Amniotic stem cell (primary cell): ENCODE data around the gene ZNF827.
A peak's percentile ranks its signal among the peaks of the same experiment; 100 is the strongest.

Experiments
- DNase-seq: peaks from one replicate; lab custom pipeline; 2025; lab: John Stamatoyannopoulos, UW

ZNF827 gene

DNA sequence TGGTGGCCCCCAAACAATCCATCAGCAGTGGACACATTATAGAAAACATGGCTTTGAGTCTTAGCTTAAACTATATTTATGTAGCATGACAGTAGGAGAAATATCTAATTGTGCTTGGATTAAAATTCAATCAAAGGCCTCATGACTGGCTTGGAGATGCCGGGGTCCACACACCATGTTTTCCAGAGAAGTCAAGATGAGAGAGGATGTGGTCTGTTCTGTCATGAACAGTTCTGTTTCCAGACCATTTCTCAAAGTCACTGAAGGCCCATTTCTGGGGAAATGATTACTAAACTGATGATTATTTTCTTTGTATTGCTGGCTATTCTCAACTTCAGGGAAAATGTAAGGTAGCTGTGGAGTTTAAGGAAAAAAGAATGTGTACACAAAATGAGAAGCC is 182.4 kb downstream of the ZNF827 start:
- no peak for DNase-seq

DNA sequence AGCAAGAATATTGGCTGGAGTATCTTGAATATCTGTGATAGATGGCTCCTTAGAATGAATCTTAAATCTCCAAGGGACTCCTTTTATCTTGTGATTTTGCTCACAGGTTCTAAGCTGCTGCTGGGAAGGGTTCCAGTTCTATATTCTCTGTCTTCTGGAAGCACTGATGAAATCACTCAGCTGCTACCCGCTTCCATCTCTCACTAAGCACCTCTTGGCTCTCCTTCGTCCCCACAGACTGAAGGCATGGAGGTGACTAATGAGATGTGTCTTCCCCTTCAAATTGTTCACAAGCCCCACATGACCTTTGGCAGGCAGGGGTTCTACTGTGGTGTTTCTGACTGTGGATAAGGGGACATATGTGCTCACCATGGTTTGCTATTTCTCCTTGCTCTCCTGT is 182.8 kb downstream of the ZNF827 start:
- DNase-seq = no peak

GRCh38 chr4:145743641-145744040 is 195.0 kb downstream of the ZNF827 start:
- DNase-seq = no peak

GRCh38 chr4:145740806-145741205 is 197.8 kb downstream of the ZNF827 start:
- DNase-seq = no peak

DNA sequence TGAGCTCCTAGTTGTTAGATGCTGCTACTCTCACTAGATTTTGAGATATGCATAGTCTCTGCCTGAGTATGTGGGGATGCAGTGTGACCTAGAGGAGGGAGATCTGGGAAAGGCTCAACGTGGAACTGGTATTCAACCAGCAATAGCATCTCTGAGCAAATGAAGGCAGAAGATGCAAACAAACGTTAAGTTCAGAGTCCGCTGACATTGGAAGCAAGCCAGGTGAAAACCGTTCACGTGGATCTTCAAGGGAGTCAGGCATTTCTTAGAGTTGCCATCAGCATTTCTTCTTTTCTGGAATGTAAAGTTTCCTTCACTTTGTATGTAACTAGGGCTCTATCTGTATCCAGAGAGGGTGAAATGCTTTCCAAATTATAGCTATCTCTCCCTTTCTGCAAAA is 198.8 kb downstream of the ZNF827 start:
- DNase-seq = no peak

GRCh38 chr4:145736241-145736831 is 202.3 kb downstream of the ZNF827 start:
- DNase-seq = no peak

GRCh38 chr4:145735827-145736226 is 202.8 kb downstream of the ZNF827 start:
- DNase-seq = no peak

GRCh38 chr4:145735347-145735675 is 203.3 kb downstream of the ZNF827 start:
- DNase-seq = peak; percentile 91

GRCh38 chr4:145734576-145735346 is 203.9 kb downstream of the ZNF827 start:
- DNase-seq = peak; percentile 92

DNA sequence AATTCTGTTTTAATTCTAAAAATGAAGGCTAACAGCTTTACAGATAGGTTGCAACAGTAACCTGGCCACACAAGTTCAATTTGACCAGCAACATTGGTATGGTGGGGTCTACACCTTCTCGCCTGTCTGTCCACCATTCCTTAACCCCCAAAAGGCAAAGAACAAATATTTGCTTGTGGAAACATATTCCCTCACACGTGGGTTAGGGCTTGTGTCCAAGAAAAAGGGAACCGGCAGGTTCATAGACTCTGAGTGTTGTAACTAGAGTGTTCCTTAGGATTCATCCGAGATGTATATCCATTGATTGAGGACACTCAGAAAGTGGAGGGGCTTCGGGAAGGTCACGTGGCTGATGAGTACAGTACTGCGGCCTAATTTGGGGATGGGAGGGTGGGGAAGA is 204.6 kb downstream of the ZNF827 start:
- DNase-seq = no peak

GRCh38 chr4:145732895-145733880 is 205.4 kb downstream of the ZNF827 start:
- peak; percentile 87 for DNase-seq

GRCh38 chr4:145732001-145732815 is 206.4 kb downstream of the ZNF827 start:
- DNase-seq = no peak

GRCh38 chr4:145731028-145731427 is 207.6 kb downstream of the ZNF827 start:
- no peak for DNase-seq

- no peak for DNase-seq
Observed at GRCh38 chr4:145730026-145730425, 208.6 kb downstream of the ZNF827 start.

DNA sequence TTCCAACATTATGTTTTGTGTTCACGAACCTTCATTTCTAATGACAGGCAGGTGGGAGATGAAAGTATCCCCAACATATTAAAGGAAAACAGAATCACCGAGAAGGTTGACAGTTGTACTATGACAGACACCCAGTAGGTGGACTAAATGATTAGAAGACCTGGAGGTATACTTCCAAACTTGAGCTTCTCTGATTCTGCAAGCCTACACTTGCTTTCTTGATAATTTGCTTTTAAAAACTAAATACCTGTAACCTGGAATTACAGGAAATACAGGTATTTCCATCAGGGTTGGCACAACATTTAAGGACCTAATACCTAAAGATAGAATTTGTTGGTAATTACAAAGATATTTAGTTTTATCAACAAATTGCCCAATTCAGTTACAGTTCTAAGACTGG is 215.3 kb downstream of the ZNF827 start:
- DNase-seq = no peak

- DNase-seq = no peak
Observed at GRCh38 chr4:145722561-145722960, 216.1 kb downstream of the ZNF827 start.

GRCh38 chr4:145720656-145721055 is 218.0 kb downstream of the ZNF827 start:
- no peak for DNase-seq

GRCh38 chr4:145719752-145720624 is 218.6 kb downstream of the ZNF827 start:
- DNase-seq = no peak

DNA sequence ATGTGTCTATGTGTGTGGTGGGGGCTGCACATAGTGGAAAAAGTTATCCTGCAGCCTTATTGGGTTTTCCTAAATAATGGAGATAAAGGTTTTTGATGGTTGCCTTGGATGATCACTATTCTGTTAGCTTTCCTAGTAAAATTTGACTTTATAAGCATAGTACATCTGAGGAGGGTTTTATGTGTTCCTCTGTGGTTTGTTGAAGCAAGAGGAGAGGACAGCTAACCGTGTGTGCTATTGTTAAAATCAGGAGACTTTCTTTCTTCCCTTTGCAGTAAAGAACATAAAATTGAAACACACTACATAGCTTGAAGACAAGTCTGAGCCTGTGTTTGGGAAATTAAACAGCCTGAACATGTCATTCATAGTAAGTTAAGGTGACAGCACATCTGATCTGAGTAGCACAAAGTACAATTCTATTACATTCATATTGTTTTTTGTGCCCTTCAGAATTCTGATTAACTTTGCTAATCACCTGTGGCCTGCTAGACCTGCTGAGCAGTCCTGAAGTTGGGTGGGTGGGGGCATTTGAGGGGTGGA is 221.9 kb downstream of the ZNF827 start:
- DNase-seq = no peak

DNA sequence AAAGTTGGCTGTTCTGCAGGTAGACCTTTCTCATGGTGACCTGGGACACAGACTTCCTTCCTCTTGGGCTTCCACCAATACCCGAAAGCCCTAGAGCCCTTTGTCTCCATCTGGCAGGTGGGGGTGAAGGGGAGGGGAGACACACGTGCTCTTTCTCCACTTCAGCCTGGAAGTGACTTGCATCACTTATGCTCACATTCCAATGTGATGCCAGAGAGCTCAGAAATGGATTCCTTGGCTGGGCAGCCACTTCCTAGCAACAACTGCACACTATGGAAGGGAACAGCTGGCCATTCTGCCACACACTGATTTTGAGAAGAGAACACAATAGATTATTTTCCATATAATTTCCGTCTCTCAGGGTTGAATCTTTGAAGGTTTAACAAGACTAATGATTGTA is 222.4 kb downstream of the ZNF827 start:
- DNase-seq = no peak

- peak; percentile 54 for DNase-seq
Observed at GRCh38 chr4:145709843-145710242, 228.8 kb downstream of the ZNF827 start.
